ENCODE data around the gene HHIPL1.

DNA sequence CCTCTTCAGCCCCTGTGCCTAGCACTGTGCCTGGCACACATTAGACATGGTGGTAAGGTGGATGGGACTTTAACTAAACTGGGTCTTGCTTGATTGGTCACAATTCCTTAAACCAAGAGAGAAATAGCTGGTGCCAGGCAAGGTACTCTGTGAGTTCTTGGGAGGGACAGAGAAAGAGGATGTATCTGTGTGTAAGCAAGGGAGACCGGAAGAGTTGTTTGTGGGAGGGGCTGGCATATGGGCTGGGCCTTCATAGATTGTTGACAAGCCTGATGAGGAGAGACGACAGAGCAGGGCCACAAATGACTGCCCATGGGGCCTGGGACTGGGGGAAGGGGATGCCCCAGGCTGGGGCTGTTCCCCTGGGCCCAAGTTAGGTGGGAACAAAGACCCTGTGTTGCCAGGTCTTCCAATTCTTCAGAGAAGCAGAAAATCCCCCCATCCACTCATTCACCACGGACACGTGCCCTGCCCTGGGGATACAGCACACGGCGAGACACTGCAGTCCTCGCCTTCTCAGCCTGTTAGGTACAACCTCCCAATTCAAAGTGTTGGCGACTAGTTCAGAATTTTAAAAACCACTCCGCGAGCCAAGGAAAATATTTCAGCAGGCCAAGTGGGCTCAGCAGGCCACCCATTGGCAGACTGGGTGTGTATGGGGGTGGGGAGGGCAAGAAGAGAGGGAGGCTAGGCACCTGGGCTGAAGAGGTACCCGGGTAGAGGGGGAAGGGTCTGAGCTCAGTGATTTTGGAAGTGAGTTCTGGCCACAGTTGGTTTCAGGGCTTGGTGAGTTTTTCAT, 27.8 kb downstream of the HHIPL1 start:
- TF ChIP-seq, protein P1, sequence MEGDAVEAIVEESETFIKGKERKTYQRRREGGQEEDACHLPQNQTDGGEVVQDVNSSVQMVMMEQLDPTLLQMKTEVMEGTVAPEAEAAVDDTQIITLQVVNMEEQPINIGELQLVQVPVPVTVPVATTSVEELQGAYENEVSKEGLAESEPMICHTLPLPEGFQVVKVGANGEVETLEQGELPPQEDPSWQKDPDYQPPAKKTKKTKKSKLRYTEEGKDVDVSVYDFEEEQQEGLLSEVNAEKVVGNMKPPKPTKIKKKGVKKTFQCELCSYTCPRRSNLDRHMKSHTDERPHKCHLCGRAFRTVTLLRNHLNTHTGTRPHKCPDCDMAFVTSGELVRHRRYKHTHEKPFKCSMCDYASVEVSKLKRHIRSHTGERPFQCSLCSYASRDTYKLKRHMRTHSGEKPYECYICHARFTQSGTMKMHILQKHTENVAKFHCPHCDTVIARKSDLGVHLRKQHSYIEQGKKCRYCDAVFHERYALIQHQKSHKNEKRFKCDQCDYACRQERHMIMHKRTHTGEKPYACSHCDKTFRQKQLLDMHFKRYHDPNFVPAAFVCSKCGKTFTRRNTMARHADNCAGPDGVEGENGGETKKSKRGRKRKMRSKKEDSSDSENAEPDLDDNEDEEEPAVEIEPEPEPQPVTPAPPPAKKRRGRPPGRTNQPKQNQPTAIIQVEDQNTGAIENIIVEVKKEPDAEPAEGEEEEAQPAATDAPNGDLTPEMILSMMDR (IDR thresholded peaks at IDR 0.05 in 8 of 11, conservative IDR thresholded peaks at IDR 0.05 in 3 of 11) = no peak
- TF ChIP-seq POLR2A (IDR thresholded peaks at IDR 0.05) = no peak

Measured in spleen (tissue), 7 donors.